HG03354 (cell line): Measurements from ENCODE around the gene PRAMEF12.
"Not testable (repeated sequence)": the region's sequence is repeated elsewhere in the genome, so short reads cannot be mapped to it uniquely, and the experiment has no call there.

Source experiments
- ATAC-seq: cut with Tn5 transposase; IDR thresholded peaks from one replicate; pipeline ENCODE4 v1.9.1; 2021; ENCODE audit warnings: mild to moderate bottlenecking; ENCODE audit not compliant: unreplicated experiment, poor library complexity, severe bottlenecking

Gene PRAMEF12

DNA sequence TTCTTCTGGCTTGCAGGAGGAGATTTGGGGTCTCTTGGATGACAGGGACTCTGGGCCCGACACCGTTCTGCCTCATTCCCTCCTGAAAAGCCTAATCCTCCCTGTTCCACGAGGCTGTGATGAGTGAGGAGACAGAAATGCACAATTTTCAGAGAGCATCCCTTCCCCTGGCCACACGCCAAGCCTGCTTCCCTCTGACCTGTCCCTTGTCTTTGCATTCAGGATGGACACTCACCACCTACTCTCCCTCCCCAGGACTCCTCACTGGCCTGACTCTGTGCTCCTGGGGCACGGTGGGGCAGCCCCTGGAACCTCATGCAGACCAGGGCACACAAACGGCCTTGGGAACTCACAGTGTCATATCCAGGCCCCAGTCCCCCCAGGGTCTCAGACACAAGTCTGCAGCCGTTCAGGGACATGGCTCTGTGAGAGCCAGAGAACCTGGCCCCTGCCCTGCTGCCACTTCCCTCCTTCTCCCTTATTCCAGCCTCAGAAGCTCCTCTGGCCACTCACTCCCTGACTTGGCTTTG lies 3.5 kb upstream of the PRAMEF12 start:
- no peak for ATAC-seq

DNA sequence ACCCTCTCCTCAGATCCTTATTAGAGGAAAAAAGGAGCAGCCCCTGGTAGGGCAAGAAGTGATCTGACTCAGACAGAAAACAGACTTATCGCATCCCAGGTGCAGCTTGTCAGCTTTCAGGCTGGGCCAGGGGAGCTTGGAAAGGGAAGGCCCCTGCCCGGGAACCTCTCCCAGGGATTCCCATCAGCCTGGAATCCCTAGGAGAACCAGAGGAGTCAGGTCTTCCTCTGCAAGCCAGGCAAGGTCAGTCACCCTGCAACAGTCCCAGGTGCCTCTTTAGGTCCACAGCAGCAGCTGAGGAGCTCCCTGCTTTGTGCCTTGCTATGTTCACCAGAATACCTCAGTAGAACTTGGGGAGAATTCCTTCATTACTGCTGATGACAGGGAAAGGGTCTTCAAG lies 2.9 kb upstream of the PRAMEF12 start:
- ATAC-seq: no peak

DNA sequence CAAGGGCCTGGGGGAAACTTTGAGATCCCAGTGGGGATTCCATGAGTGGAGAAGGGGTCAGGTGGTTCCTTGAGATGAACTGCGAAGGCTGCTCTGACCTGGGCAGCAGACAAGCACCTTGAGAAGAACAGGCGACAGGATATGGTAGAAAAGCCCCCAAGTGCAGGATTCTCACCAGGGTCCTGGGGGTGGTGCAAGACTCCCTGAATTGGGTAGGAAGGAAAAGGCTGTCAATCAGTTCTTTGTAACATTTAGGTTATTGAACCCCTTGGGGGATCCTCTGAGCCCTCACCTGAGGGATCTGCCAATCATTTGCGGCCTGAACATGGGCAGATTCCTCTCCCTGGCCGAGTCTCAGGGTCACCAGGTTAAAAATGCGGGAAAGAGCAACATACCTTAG lies 2.4 kb upstream of the PRAMEF12 start:
- no peak for ATAC-seq

DNA sequence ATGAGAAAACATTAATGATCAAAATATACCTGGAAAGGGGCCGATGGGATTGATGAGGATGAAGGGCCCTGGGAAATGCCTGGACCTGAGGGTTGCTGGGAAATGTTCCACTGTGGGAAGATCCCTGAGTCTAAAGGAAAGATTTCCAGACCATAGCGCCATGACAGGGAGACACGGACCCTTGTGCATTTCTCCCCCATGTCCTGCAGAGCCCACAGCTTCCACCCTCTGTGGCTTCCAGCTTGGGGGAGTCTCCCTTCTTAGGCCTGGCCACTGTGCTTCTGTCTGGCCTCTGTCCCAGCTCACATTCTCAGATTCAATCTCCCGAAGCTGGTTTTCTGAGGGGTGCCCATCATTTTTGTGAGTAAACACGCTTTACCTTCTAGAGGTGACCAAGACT lies 1.0 kb upstream of the PRAMEF12 start:
- ATAC-seq: no peak

DNA sequence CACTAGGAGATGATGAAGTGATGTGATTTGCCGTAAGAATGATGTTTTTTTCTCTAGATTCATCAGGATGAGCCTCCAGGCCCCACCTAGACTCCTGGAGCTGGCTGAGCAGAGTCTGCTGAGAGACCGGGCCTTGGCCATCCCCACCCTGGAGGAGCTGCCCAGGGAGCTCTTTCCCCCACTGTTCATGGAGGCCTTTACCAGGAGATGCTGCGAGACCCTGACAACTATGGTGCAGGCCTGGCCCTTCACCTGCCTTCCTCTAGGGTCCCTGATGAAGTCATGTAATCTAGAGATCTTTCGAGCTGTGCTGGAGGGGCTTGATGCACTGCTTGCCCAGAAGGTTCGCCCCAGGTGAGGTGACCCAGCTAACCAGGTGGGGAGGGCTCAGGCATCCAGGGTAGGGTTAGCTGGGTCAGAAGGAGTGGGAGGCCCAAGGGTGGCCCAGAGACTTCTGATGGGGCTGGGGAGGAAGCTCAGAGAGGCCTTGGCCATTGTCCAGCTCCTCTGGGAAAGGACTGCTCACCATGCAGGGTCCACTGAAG lies 1.3 kb downstream of the PRAMEF12 start:
- ATAC-seq: no peak

DNA sequence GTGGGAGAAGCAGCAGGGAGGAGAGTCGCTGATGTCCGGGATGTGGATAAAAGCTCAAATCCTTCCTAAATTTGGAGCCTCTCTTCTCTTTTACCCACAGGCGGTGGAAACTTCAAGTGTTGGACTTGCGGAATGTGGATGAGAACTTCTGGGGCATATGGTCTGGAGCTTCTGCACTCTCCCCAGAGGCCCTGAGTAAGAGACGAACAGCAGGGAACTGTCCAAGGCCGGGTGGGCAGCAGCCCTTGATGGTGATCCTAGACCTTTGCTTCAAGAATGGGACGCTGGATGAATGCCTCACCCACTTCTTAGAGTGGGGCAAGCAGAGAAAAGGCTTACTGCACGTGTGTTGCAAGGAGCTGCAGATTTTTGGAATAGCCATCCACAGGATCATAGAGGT lies 1.9 kb downstream of the PRAMEF12 start:
- no peak for ATAC-seq

DNA sequence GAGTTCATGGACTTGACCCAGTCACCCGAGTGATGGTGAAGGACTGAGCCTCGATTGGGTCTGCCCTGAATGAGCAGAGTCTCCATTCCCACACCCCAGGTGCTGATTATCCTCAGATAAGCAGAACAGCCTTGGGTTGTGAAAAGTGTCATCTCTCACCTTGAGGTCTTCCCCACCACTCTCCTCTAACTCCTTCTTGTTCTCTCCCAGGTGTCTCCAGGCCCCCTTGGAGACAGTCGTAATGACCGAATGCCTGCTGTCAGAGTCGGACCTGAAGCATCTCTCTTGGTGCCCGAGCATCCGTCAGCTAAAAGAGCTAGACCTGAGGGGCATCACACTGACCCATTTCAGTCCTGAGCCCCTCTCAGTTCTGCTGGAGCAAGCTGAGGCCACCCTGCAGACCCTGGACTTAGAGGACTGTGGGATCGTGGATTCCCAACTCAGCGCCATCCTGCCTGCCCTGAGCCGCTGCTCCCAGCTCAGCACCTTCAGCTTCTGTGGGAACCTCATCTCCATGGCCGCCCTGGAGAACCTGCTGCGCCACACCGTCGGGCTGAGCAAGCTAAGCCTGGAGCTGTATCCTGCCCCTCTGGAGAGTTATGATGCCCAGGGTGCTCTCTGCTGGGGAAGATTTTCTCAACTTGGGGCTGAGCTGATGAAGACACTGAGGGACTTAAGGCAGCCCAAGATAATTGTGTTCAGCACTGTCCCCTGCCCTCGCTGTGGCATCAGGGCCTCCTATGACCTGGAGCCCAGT lies 3.4 kb downstream of the PRAMEF12 start:
- no peak for ATAC-seq

DNA sequence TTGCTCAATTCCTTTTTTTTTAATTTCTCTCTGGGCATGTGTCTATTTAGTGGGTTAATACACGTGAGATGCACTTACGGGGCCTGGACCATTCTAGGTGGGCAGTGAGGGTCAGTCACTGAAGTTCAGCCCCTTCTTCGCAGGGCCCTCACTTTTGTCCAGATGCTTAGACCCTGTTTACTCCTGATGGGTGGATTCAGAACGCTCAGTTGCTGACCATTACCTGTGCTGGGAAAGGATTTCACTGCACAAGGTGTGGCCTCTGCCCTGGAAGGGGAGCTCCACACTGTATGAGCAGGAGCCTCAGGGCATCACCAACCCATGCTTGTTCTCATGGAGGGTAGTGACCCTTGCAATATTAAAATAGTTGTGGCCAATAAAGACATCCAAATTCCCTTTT lies 4.5 kb downstream of the PRAMEF12 start:
- no peak for ATAC-seq

DNA sequence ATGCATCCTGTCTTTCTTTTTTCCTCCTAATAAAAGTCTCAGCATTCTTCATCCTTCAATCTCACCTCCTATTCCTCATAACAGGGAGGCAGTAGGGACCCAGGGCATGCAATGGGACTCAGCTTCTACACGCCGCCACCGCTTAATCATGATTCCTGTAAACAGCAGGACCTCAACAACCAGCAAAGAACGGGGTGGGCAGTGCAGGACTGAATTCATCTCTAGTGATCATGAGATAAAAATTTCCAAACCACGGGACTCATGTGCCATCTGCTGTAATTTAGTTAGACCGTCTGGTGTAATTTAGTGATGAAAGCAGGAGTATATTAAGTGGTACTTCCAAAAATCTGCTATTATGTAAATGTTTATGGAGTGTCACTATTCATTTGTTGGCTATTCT lies 5.4 kb downstream of the PRAMEF12 start:
- ATAC-seq: no peak

DNA sequence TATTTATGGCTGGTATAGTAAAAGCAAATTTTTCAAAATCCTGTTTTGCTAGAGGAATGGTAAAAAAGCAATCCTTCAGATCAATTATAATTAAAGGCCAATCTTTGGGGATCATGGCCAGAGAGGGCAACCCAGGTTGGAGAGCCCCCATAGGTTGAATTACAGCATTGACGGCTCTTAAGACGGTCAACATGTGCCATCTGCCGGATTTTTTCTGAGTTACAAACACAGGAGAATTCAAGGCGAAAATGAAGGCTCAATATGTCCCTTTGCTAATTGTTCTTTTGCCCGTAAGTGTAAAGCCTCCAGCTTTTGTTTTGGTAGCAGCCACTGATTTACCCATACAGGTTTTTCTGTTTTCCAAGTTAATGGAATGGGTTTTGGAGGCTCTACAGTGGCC lies 8.0 kb downstream of the PRAMEF12 start:
- not testable (repeated sequence) for ATAC-seq

DNA sequence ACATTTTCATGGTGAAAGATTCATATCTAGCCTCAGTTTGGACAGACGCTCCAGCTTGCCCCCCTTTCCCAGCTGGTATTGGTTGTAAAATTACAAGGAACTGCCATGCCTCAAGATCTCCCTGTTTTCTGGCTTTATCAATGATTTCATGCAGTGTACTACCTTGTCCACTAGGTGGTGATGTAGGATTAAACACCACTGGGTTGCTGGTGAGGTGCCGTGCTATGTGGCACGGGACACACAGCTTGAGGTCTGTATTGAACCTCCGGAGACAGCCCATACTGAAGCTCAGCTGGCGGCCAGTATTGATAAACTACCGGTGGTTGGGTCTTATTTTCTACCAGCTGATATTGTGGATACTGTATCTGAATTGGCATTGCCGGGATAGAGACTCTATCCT lies 10.2 kb downstream of the PRAMEF12 start:
- not testable (repeated sequence) for ATAC-seq

DNA sequence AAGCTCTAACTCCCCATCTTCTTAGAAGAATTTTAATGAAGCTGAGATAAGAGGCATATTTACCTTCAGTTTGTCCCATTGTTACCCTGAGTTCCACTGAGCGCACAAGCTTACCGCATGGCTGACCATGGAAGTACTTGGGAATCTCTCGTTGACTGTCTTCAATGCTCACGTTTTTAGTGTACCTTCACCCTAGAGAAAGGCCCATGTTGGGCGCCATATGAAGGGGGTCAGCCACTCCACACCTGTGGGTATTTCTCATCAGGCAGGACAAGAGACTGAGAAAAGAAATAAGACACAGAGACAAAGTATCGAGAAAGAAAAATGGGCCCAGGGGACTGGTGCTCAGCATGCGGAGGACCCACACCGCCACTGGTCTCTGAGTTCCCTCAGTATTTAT lies 11.2 kb downstream of the PRAMEF12 start:
- ATAC-seq: not testable (repeated sequence)

DNA sequence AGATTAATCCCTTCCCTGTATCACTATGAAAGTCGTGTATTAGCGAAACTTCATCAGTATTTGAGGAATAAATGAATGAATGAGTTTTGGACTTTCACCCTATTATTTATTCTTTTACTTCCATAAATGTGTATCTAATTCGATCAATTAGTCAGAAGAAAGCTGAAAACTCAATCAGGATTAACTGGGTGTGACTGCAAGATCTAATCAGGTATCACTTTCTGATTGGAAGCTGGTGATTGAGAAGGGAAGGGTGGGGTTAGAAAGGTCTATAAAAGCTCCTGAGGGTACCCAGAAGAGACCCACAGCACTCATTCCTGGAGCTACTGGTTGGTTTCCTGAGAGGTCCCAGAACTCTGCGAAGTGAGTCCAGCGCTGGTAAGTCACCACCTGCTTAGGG lies 17.6 kb downstream of the PRAMEF12 start, which contains the start of gene PRAMEF1:
TSS of gene PRAMEF1 (plus strand) at position 301 of the 400 bp plus-strand sequence. CDS start 1,831 bp downstream, outside the sequence.
- not testable (repeated sequence) for ATAC-seq

DNA sequence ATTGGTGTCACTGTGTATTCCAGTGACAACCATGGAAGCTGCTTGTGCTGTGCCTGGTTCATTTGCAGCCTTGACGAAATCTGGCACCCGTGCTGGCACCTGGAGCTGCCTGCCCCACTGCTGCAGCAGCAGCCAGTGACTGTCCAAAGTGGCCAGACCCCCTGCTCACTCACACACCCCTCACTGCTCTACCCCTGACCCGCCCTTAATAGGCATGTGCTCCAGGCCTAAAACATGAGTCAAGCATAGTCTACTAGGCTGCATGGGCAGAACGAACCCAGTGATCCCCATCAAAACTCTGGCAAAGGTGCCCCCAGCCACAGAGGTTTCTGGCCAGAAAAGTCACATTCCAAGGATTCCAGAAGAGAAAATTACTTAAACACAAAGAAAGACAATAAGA lies 25.4 kb downstream of the PRAMEF12 start:
- ATAC-seq: no peak

DNA sequence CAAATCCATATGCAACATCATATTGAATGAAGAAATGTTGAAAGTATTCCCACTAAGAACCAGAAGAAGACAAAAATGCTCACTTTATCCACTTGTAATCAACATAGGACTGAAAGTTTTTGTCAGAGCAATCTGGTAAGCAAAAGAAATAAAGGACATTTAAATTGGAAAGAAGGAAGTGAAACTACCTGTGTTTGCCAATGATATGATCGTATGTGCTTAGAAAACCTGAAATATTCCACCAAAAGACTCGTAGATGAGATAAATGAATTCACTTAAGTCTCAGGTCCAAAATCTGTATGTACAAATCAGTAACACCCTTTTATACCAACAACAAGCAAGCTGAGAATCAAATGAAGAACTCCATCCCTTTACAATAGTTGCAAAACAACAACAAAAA lies 26.2 kb downstream of the PRAMEF12 start:
- no peak for ATAC-seq

DNA sequence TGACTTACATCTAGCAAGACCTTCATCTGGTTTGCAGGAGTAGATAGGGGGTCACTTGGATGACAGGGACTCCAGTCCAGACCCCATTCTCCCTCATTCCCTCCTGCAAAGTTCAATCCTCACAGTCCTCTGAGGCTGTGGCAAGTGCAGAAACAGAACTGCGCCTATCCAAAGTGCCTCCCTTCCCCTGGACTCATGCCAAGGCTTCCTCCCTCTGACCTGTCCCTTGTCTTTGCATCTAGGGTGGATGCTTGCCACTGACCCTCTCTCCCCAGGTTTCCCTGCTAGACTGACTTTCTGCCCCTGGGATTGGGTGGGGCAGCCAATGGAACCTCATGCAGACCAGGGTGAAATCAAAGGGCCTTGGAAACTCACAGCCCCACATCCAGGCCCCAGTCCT lies 36.4 kb downstream of the PRAMEF12 start:
- no peak for ATAC-seq

DNA sequence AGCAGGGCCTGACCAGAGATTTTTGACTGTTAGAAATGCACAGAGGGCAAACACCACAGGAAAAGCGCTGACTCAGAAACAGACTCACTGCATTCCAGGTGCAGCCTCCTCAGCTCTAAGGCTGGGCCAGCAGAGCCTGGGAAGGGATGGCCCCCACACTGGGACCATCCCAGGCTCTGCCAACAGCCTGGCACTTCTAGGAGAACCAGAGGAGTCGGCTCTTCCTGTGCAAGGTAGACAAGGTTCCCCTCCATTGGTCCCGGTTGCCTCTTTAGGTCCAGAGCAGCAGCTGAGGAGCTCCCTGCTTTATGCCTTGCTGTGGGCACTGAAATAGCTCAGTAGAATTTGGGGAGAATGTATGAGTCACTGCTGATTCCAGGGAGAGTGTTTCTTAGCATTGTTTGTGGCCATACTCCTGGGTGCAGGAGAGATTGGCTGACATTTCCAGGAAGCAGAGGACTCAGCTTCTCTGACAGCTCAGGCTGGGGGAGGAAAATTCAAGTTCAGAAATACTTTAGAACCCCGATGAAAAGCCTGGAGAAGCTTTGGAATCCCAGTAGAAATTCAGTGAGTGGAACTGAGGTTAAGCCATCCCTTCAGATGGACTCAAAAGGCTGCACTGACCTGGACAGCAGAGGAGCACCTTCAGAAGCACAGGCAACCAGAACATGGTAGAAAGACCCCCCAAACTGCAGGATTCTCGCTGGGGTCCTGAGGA lies 37.3 kb downstream of the PRAMEF12 start:
- no peak for ATAC-seq

DNA sequence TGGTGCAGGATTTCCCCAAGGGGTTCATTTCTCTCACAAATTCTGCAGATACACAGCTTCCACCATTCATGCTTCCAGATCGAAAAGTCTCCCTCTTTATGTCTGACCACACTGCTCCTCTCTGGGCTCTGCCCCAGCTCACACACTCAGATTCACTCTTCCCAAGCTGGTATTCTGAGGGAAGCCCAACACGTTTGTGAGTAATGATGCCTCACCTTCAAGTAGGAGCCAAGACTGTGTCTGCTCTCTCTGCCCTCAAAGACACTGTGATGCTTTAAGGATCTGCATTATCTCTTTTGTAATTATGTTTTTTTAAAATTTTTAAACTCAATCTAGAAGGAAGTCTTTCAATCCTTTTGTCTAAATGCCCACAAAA lies 37.9 kb downstream of the PRAMEF12 start:
- ATAC-seq: no peak

DNA sequence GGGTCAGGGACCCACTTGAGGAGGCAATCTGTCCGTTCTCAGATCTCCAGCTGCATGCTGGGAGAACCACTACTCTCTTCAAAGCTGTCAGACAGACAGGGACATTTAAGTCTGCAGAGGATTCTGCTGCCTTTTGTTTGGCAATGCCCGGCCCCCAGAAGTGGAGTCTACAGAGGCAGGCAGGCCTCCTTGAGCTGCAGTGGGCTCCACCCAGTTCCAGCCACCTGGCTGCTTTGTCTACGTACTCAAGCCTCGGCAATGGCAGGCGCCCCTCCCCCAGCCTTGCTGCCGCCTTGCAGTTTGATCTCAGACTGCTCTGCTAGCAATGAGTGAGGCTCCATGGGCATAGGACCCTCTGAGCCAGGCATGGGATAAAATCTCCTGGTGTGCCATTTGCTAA lies 45.5 kb downstream of the PRAMEF12 start:
- not testable (repeated sequence) for ATAC-seq
